ENCODE results near the gene RPS15.
A peak's percentile ranks its signal among the peaks of the same experiment; 100 is the strongest.

The RPS15 gene

DNA sequence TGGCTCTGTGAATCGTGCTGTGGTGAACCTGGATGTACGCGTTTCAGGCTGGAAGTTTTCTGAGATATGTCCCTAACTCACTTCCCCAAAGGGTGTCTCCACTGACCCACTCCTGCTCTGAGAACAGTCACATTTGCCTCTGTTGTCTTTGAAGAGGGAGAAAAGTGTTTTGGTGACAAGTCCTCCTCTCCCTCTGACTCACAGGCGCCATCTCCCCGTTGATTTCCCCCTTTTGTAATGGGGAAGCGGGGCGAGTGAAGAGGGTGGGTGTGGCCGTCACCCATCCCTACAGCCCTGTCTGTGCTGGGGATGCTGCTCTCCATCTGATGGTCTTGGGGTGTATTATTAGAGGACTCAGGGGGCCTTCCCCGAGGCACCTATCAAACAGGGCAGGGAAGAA is 21.3 kb downstream of the RPS15 start:
- no peak overlapping the region for H3K4me2 ChIP-seq (ENCODE audit: low read length)
- DNase-seq = no peak
- H3K4ac ChIP-seq (ENCODE audit: low read depth, low read length) = no peak overlapping the region
- H3K9ac ChIP-seq (ENCODE audit: low read length) = no peak overlapping the region
- H3K27ac ChIP-seq (ENCODE audit: low read depth, low read length) = no peak overlapping the region
- no peaks in the 10 kb centered on the region for H3K79me2 ChIP-seq (ENCODE audit: control insufficient read depth, insufficient read depth, low read length, poor library complexity)
- no peak overlapping the region for H4K8ac ChIP-seq (ENCODE audit: low read depth, low read length)
- H3K18ac ChIP-seq (ENCODE audit: low read length) = no peak overlapping the region
- H3K4me3 ChIP-seq (ENCODE audit: low read depth, low read length) = no peak overlapping the region
- no peaks in the 10 kb centered on the region for H3K4me1 ChIP-seq (ENCODE audit: control insufficient read depth in 1 of 2, insufficient read depth in 2 of 2, low read length in 2 of 2)
- no peaks in the 10 kb centered on the region for H3K27me3 ChIP-seq (ENCODE audit: insufficient read depth, low read length)
- no peaks in the 10 kb centered on the region for H3K79me1 ChIP-seq (ENCODE audit: low read length)
- no peak overlapping the region for H2BK5ac ChIP-seq (ENCODE audit: low read depth, low read length, poor library complexity)
- H3K36me3 ChIP-seq (ENCODE audit: control insufficient read depth in 1 of 2, insufficient read depth in 2 of 2, low read length in 2 of 2) = peaks cover 3 to 5% of the 10 kb centered on the region in 2 experiments
- no peak overlapping the region for H3K23ac ChIP-seq (ENCODE audit: low read length)
- no peak overlapping the region for H2BK120ac ChIP-seq (ENCODE audit: insufficient read depth, low read length, poor library complexity)
- H2BK12ac ChIP-seq (ENCODE audit: low read length) = no peak overlapping the region
- no peak overlapping the region for H4K12ac ChIP-seq (ENCODE audit: low read depth, low read length)
- no CpG with 5 or more reads among the region's 9 CpGs for WGBS (ENCODE audit: extremely low coverage, insufficient coverage, insufficient read length)
- H4K91ac ChIP-seq (ENCODE audit: low read depth, low read length) = no peak overlapping the region
- no peak overlapping the region for H2AFZ ChIP-seq (ENCODE audit: insufficient read depth, low read length, poor library complexity)
- peaks cover 14% of the 10 kb centered on the region for H3K9me3 ChIP-seq (ENCODE audit: insufficient read depth, low read depth, low read length)
- no peak overlapping the region for H3K14ac ChIP-seq (ENCODE audit: low read length)
- H2AK5ac ChIP-seq (ENCODE audit: low read length) = no peak overlapping the region

DNA sequence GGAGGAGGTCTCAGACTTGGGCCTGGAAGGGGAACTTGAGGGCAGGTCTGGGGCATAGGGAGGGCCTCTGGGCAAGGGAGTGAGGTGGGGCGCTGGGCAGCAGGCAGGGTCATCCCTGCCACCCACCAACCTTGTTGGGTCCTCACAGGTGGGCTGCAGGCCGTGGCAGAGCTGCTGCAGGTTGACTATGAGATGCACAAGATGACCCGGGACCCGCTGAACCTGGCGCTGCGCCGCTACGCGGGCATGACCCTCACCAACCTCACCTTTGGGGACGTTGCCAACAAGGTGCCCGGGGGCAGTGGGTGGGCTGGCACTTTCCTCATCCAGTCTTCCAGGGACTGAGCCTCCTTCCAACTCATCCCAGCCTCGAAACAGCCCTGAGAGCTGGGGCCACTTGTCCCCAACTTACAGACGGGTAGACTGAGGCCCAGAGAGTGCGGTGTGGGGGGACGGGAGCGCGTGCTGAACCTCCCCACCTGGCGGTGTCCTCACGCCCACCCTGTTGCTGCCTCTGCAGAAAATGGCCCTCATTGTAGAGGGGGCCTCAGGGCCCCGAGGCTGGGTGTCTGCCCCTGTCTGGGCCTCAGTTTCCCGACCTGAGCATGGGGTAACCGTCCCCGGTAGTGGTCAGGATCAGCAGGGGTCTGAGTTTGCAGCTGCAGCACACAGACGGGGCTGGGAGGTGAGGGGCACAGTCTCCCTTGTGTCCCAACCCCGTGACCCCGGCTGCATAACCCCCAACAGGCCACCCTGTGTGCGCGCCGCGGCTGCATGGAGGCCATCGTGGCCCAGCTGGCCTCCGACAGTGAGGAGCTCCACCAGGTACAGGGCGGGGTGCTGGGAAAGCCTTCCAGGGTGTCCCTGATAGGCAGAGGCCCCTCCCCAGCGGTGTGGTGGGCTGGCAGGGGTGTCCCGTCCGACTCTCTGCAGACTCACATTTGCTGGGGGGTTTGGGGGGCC is 22.1 kb downstream of the RPS15 start:
- Histone ChIP-seq H3K4me1 (ENCODE audit: control insufficient read depth in 1 of 2, insufficient read depth in 2 of 2, low read length in 2 of 2) (no peaks in the 10 kb centered on the region), H2BK12ac (ENCODE audit: low read length) (no peak overlapping the region), H3K18ac (ENCODE audit: low read length) (no peak overlapping the region), H2AFZ (ENCODE audit: insufficient read depth, low read length, poor library complexity) (no peak overlapping the region), H2AK5ac (ENCODE audit: low read length) (no peak overlapping the region), H3K14ac (ENCODE audit: low read length) (no peak overlapping the region), H4K91ac (ENCODE audit: low read depth, low read length) (no peak overlapping the region), H2BK120ac (ENCODE audit: insufficient read depth, low read length, poor library complexity) (no peak overlapping the region), H4K8ac (ENCODE audit: low read depth, low read length) (no peak overlapping the region), H3K27ac (ENCODE audit: low read depth, low read length) (no peak overlapping the region), H3K79me2 (ENCODE audit: control insufficient read depth, insufficient read depth, low read length, poor library complexity) (no peaks in the 10 kb centered on the region), H3K4me3 (ENCODE audit: low read depth, low read length) (no peak overlapping the region), H3K4ac (ENCODE audit: low read depth, low read length) (no peak overlapping the region), H2BK5ac (ENCODE audit: low read depth, low read length, poor library complexity) (no peak overlapping the region), H3K23ac (ENCODE audit: low read length) (no peak overlapping the region), H3K27me3 (ENCODE audit: insufficient read depth, low read length) (peaks cover 4% of the 10 kb centered on the region), H3K36me3 (ENCODE audit: control insufficient read depth in 1 of 2, insufficient read depth in 2 of 2, low read length in 2 of 2) (peaks cover 3 to 5% of the 10 kb centered on the region in 2 experiments), H3K9me3 (ENCODE audit: insufficient read depth, low read depth, low read length) (peaks cover 17% of the 10 kb centered on the region), H3K4me2 (ENCODE audit: low read length) (no peak overlapping the region), H3K79me1 (ENCODE audit: low read length) (no peaks in the 10 kb centered on the region), H4K12ac (ENCODE audit: low read depth, low read length) (no peak overlapping the region), H3K9ac (ENCODE audit: low read length) (no peak overlapping the region)
- WGBS (ENCODE audit: extremely low coverage, insufficient coverage, insufficient read length) = no CpG with 5 or more reads among the region's 36 CpGs
- DNase-seq = no peak

DNA sequence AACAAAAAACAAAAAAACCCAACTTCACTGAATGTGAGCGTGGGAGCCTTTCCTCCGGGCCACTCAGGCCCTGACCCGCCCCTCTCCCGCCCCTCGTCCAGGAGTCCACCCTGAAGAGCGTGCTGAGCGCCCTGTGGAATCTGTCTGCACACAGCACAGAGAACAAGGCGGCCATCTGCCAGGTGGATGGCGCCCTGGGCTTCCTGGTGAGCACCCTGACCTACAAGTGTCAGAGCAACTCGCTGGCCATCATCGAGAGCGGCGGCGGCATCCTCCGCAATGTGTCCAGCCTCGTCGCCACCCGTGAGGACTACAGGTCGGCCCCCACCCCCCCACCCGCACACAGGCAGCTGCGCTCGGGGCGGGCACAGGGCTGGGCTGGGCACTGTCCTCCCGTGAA is 23.7 kb downstream of the RPS15 start:
- Histone ChIP-seq H2BK12ac (ENCODE audit: low read length) (no peak overlapping the region), H3K4me3 (ENCODE audit: low read depth, low read length) (no peak overlapping the region), H3K36me3 (ENCODE audit: control insufficient read depth in 1 of 2, insufficient read depth in 2 of 2, low read length in 2 of 2) (peaks cover 3 to 5% of the 10 kb centered on the region in 2 experiments), H3K18ac (ENCODE audit: low read length) (no peak overlapping the region), H2AFZ (ENCODE audit: insufficient read depth, low read length, poor library complexity) (no peak overlapping the region), H3K9me3 (ENCODE audit: insufficient read depth, low read depth, low read length) (peaks cover 18% of the 10 kb centered on the region), H3K4ac (ENCODE audit: low read depth, low read length) (no peak overlapping the region), H4K8ac (ENCODE audit: low read depth, low read length) (no peak overlapping the region), H4K91ac (ENCODE audit: low read depth, low read length) (no peak overlapping the region), H2BK120ac (ENCODE audit: insufficient read depth, low read length, poor library complexity) (no peak overlapping the region), H2AK5ac (ENCODE audit: low read length) (no peak overlapping the region), H3K14ac (ENCODE audit: low read length) (no peak overlapping the region), H3K79me2 (ENCODE audit: control insufficient read depth, insufficient read depth, low read length, poor library complexity) (no peaks in the 10 kb centered on the region), H3K23ac (ENCODE audit: low read length) (no peak overlapping the region), H3K9ac (ENCODE audit: low read length) (no peak overlapping the region), H3K79me1 (ENCODE audit: low read length) (no peaks in the 10 kb centered on the region), H3K4me1 (ENCODE audit: control insufficient read depth in 1 of 2, insufficient read depth in 2 of 2, low read length in 2 of 2) (peaks cover 0 to 3% of the 10 kb centered on the region in 2 experiments), H3K27ac (ENCODE audit: low read depth, low read length) (no peak overlapping the region), H3K4me2 (ENCODE audit: low read length) (no peak overlapping the region), H3K27me3 (ENCODE audit: insufficient read depth, low read length) (peaks cover 20% of the 10 kb centered on the region), H2BK5ac (ENCODE audit: low read depth, low read length, poor library complexity) (no peak overlapping the region), H4K12ac (ENCODE audit: low read depth, low read length) (no peak overlapping the region)
- no CpG with 5 or more reads among the region's 24 CpGs for WGBS (ENCODE audit: extremely low coverage, insufficient coverage, insufficient read length)
- DNase-seq = no peak

DNA sequence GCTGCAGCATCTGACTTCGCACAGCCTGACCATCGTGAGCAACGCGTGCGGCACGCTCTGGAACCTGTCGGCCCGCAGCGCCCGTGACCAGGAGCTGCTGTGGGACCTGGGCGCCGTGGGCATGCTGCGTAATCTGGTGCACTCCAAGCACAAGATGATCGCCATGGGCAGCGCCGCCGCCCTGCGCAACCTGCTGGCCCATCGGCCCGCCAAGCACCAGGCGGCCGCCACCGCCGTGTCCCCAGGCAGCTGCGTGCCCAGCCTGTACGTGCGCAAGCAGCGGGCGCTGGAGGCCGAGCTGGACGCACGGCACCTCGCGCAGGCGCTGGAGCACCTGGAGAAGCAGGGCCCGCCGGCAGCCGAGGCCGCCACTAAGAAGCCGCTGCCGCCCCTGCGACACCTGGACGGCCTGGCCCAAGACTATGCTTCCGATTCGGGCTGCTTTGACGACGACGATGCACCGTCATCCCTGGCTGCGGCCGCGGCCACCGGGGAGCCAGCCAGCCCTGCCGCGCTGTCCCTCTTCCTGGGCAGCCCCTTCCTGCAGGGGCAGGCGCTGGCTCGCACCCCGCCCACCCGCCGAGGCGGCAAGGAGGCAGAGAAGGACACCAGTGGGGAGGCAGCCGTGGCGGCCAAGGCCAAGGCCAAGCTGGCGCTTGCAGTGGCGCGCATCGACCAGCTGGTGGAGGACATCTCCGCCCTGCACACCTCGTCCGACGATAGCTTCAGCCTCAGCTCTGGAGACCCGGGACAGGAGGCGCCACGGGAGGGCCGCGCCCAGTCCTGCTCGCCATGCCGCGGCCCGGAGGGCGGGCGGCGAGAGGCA is 27.2 kb downstream of the RPS15 start:
- Histone ChIP-seq H4K8ac (ENCODE audit: low read depth, low read length) (no peak overlapping the region), H3K9ac (ENCODE audit: low read length) (no peak overlapping the region), H3K27ac (ENCODE audit: low read depth, low read length) (no peak overlapping the region), H2BK120ac (ENCODE audit: insufficient read depth, low read length, poor library complexity) (no peak overlapping the region), H2BK12ac (ENCODE audit: low read length) (no peak overlapping the region), H4K12ac (ENCODE audit: low read depth, low read length) (no peak overlapping the region), H3K79me1 (ENCODE audit: low read length) (no peaks in the 10 kb centered on the region), H3K23ac (ENCODE audit: low read length) (no peak overlapping the region), H4K91ac (ENCODE audit: low read depth, low read length) (no peak overlapping the region), H3K9me3 (ENCODE audit: insufficient read depth, low read depth, low read length) (peaks cover 24% of the 10 kb centered on the region), H3K14ac (ENCODE audit: low read length) (no peak overlapping the region), H3K27me3 (ENCODE audit: insufficient read depth, low read length) (peaks cover 55% of the 10 kb centered on the region), H3K36me3 (ENCODE audit: control insufficient read depth in 1 of 2, insufficient read depth in 2 of 2, low read length in 2 of 2) (peaks cover 0 to under 1% of the 10 kb centered on the region in 2 experiments), H3K4me2 (ENCODE audit: low read length) (no peak overlapping the region), H3K4me1 (ENCODE audit: control insufficient read depth in 1 of 2, insufficient read depth in 2 of 2, low read length in 2 of 2) (peaks cover 4 to 11% of the 10 kb centered on the region in 2 experiments), H2AFZ (ENCODE audit: insufficient read depth, low read length, poor library complexity) (no peak overlapping the region), H3K18ac (ENCODE audit: low read length) (no peak overlapping the region), H3K4ac (ENCODE audit: low read depth, low read length) (no peak overlapping the region), H3K4me3 (ENCODE audit: low read depth, low read length) (no peak overlapping the region), H2BK5ac (ENCODE audit: low read depth, low read length, poor library complexity) (no peak overlapping the region), H3K79me2 (ENCODE audit: control insufficient read depth, insufficient read depth, low read length, poor library complexity) (no peaks in the 10 kb centered on the region), H2AK5ac (ENCODE audit: low read length) (no peak overlapping the region)
- DNase-seq = peak; percentile 33 to 58
- no CpG with 5 or more reads among the region's 83 CpGs for WGBS (ENCODE audit: extremely low coverage, insufficient coverage, insufficient read length)

Measured in trophoblast cell (in vitro differentiated cells and primary cell).